Measurements from ENCODE around the gene GNG2. TPM values are rescaled to one million over a fixed set of nuclear protein-coding genes. Genes with fewer than 3 reads are reported as not detected.

GNG2 gene
- total RNA-seq, 2 experiments from 2014 or later: 24.0 to 32.0 TPM

- no TSS peak for BruUV-seq (replicated peaks)
- Histone ChIP-seq H3K36me3 (ENCODE audit: insufficient read depth, low read length) (no peaks in the 10 kb centered on the region; the same call in 1 of the 2 replicates), H3K79me2 (ENCODE audit: insufficient read depth, low read depth, low read length) (no peaks in the 10 kb centered on the region), H3K9me2 (ENCODE audit: insufficient read depth, low read length) (no peaks in the 10 kb centered on the region), H3K4me3 (ENCODE audit: low read depth, low read length, poor library complexity, severe bottlenecking) (peak overlapping the region; percentile 66), H2AFZ (ENCODE audit: low read length) (peak overlapping the region; percentile 84; the same call in 1 of the 2 replicates), H3K27ac (ENCODE audit: low read depth, low read length, poor library complexity, severe bottlenecking) (peak overlapping the region; percentile 97), H3K4me1 (ENCODE audit: insufficient read depth, low read length, poor library complexity, severe bottlenecking) (peaks cover 65% of the 10 kb centered on the region), H4K20me1 (ENCODE audit: insufficient read depth, low read length) (no peaks in the 10 kb centered on the region), H3K9me3 (ENCODE audit: low read length) (peaks cover 7% of the 10 kb centered on the region; the same call in 1 of the 2 replicates), H3K4me2 (ENCODE audit: low read length) (peak overlapping the region; percentile 96)
- CTCF ChIA-PET (ENCODE audit: unreplicated experiment): interaction anchor here (0.6 to 0.8 kb wide), 2 partner anchors 16 to 1311 kb away, joined by 3 to 4 read pairs; no protein-coding TSS in a partner anchor
- TF ChIP-seq EZH2phosphoT487 (IDR thresholded peaks at IDR 0.05; ENCODE audit: borderline replicate concordance, low read depth, low read length): no peak
- no peak for TF ChIP-seq CTCF (conservative IDR thresholded peaks at IDR 0.05; ENCODE audit: low read length)
- POLR2A ChIA-PET: interaction anchor here (0.6 to 3.3 kb wide), 3 partner anchors 8 to 16 kb away, joined by 3 to 55 read pairs (median 5); partner anchors contain the start of gene GNG2
- no peak for DNase-seq (ENCODE audit: low spot score)
- intact Hi-C loops (cut with micrococcal nuclease; ENCODE audit: unreplicated experiment): loop anchor here (2.0 kb wide), 2 partner anchors 133 to 193 kb away; no protein-coding TSS in a partner anchor
Observed at GRCh38 chr14:51845811-51846210, 14.6 kb upstream of the GNG2 start.

GRCh38 chr14:51846631-51847488 is 13.6 kb upstream of the GNG2 start:
- BruUV-seq (replicated peaks): no TSS peak
- TF ChIP-seq CTCF (conservative IDR thresholded peaks at IDR 0.05; ENCODE audit: low read length) (no peak; the same call in 1 of the 2 replicates), EZH2phosphoT487 (IDR thresholded peaks at IDR 0.05; ENCODE audit: borderline replicate concordance, low read depth, low read length) (no peak)
- peak overlapping the region; percentile 66 for H3K4me3 ChIP-seq (ENCODE audit: low read depth, low read length, poor library complexity, severe bottlenecking)
- H3K9me2 ChIP-seq (ENCODE audit: insufficient read depth, low read length): no peaks in the 10 kb centered on the region
- no peaks in the 10 kb centered on the region for H4K20me1 ChIP-seq (ENCODE audit: insufficient read depth, low read length)
- H3K36me3 ChIP-seq (ENCODE audit: insufficient read depth, low read length): no peaks in the 10 kb centered on the region; the same call in 1 of the 2 replicates
- CTCF ChIA-PET (ENCODE audit: unreplicated experiment): interaction anchor here (0.8 kb wide), 1 partner anchor 15 kb away, joined by 4 read pairs; no protein-coding TSS in a partner anchor
- H3K9me3 ChIP-seq (ENCODE audit: low read length): peaks cover 7% of the 10 kb centered on the region; the same call in 1 of the 2 replicates
- POLR2A ChIA-PET: interaction anchor here (0.6 to 3.3 kb wide), 10 partner anchors 8 to 700 kb away, joined by 3 to 55 read pairs (median 3); partner anchors contain the start of gene GNG2
- peak overlapping the region; percentile 84 for H2AFZ ChIP-seq (ENCODE audit: low read length)
- H3K4me1 ChIP-seq (ENCODE audit: insufficient read depth, low read length, poor library complexity, severe bottlenecking): peaks cover 69% of the 10 kb centered on the region
- intact Hi-C loops (cut with micrococcal nuclease; ENCODE audit: unreplicated experiment): loop anchor here (1.0 to 2.0 kb wide), 2 partner anchors 13 to 194 kb away; partner anchors contain the start of gene GNG2
- H3K27ac ChIP-seq (ENCODE audit: low read depth, low read length, poor library complexity, severe bottlenecking): peak overlapping the region; percentile 97
- DNase-seq (ENCODE audit: low spot score): peak; percentile 96
- no peaks in the 10 kb centered on the region for H3K79me2 ChIP-seq (ENCODE audit: insufficient read depth, low read depth, low read length)
- peak overlapping the region; percentile 96 for H3K4me2 ChIP-seq (ENCODE audit: low read length)

Data from OCI-LY7 (cell line).